ENCODE measurements around the gene RPS6KA3. TPM values are rescaled to one million over a fixed set of nuclear protein-coding genes. Genes with fewer than 3 reads are reported as not detected.

Gene RPS6KA3
- total RNA-seq, 4 donors from 2014 or later = 48.9 to 59.0 (median 50.6) TPM

DNA sequence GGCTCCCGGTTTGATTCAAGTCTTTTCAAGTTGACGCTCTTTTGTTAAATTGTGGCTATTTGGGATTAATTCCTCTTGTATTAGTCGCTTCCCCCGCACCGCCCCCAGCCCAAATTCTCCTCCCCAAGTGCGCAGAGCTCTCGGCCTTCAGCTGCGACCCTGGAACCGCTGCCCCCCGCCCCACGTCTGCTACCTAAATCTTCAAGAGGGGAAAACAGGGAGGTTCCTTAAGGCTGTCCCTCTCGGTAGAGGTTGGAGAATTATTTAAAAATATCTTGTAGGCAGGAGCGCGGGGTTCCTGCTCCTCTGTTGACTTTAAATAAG, 860 bp upstream of the RPS6KA3 start:
- peak overlapping the region; percentile 86 to 91 for H3K27ac ChIP-seq
- no peaks in the 10 kb centered on the region for H3K9me3 ChIP-seq
- H3K27me3 ChIP-seq = no peaks in the 10 kb centered on the region
- TF ChIP-seq CTCF (IDR thresholded peaks at IDR 0.05) (no peak), POLR2A (IDR thresholded peaks at IDR 0.05) (no peak)
- H3K36me3 ChIP-seq = no peaks in the 10 kb centered on the region
- H3K4me1 ChIP-seq = no peaks in the 10 kb centered on the region
- intact Hi-C loops (cut with DNase I; ENCODE audit: low total_unique reads) = no loop called here
- DNase-seq = no peak
- H3K4me3 ChIP-seq = peak overlapping the region; percentile 58 to 65

DNA sequence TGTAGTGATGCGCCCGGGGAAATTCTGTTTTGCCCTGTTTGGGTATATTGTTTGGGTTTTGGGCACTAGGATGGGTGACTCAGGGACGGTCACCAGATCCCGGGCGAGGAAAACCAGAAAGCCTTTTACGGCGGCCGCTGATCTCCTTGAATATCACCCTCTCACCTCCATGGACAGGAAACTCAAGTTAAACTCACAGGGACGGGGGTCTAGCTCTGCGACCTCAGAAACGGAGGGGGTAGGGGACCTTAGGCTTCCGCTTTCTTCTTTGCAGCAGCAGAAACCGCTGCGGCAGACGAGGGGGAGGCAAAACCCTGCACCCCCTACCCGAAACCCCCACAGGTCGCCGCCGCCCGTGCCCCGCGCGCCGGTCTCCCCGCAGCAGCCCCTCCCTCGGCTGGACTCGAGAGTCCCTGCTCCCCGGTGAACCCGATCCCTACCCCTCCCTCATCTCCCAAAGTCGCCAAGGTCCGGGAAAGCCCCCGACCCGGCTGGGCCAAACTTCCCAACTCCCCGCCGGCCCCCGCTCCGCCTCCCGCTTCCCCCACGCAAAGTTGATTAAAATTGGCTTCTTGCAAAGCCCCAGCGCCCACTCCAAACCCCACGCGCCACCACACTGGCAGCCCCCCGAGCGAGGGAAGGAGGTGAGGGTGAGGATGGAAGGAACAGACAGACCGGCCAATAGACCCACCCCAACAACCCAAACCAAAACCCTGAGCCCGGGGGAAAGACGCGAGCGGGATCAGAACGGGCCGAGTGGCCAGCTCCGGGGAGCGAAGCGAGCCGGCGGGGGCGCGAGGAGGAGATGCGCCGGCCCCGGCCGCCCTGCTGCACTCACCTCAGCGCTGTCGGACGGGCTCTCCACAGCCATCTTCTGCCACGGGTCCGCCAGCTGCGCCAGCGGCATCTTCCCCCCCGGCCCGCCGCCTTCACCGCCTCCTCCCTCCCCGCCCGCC, 705 bp downstream of the RPS6KA3 start:
- H3K4me3 ChIP-seq = peak overlapping the region; percentile 58 to 65
- DNase-seq = peak; percentile 20 to 34
- H3K27ac ChIP-seq = peak overlapping the region; percentile 86 to 91
- no peak for TF ChIP-seq POLR2A (IDR thresholded peaks at IDR 0.05)
- TF ChIP-seq CTCF (IDR thresholded peaks at IDR 0.05) = no peak
- H3K4me1 ChIP-seq = no peaks in the 10 kb centered on the region
- no peaks in the 10 kb centered on the region for H3K36me3 ChIP-seq
- intact Hi-C loops (cut with DNase I; ENCODE audit: low total_unique reads) = no loop called here
- H3K27me3 ChIP-seq = no peaks in the 10 kb centered on the region
- no peaks in the 10 kb centered on the region for H3K9me3 ChIP-seq

- Histone ChIP-seq H3K4me3 (peak overlapping the region; percentile 58 to 65), H3K36me3 (no peaks in the 10 kb centered on the region), H3K9me3 (no peaks in the 10 kb centered on the region), H3K27ac (peak overlapping the region; percentile 86 to 91), H3K4me1 (no peaks in the 10 kb centered on the region), H3K27me3 (no peaks in the 10 kb centered on the region)
- peak; percentile 67 to 72 for DNase-seq
- intact Hi-C loops (cut with DNase I; ENCODE audit: low total_unique reads) = no loop called here
- peak in 1 of 2 donors; percentile 34 for TF ChIP-seq POLR2A (IDR thresholded peaks at IDR 0.05)
- TF ChIP-seq CTCF (IDR thresholded peaks at IDR 0.05) = no peak
Measured at GRCh38 chrX:20265221-20265725, 1.4 kb downstream of the RPS6KA3 start.

DNA sequence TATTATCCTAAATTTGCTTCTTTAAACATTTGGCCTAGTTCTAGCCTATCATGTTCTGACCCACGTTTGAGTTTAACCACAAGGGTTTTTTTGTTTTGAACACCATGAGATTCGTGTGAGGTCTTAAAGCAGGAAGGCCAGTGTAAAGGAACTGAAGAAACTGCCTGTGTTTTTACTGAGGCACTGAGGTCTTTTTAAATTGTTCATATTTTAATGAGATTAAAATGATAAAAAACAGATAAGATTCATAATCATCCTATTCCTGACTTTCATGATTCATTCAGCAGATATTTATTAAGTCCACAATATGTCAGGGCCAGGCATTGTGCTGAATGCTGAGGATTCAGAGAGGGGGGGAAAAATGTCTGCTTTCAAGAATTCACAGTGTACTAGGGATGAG, 3.2 kb downstream of the RPS6KA3 start:
- TF ChIP-seq POLR2A (IDR thresholded peaks at IDR 0.05) = no peak
- TF ChIP-seq CTCF (IDR thresholded peaks at IDR 0.05) = no peak
- Histone ChIP-seq H3K9me3 (no peaks in the 10 kb centered on the region), H3K36me3 (no peaks in the 10 kb centered on the region), H3K27me3 (no peaks in the 10 kb centered on the region), H3K4me3 (no peak overlapping the region), H3K4me1 (no peaks in the 10 kb centered on the region), H3K27ac (no peak overlapping the region)
- intact Hi-C loops (cut with DNase I; ENCODE audit: low total_unique reads) = no loop called here
- DNase-seq = no peak

- intact Hi-C loops (cut with DNase I; ENCODE audit: low total_unique reads) = no loop called here
- no peaks in the 10 kb centered on the region for H3K36me3 ChIP-seq
- no peaks in the 10 kb centered on the region for H3K9me3 ChIP-seq
- no peak for TF ChIP-seq POLR2A (IDR thresholded peaks at IDR 0.05)
- no peak for TF ChIP-seq CTCF (IDR thresholded peaks at IDR 0.05)
- H3K4me1 ChIP-seq = no peaks in the 10 kb centered on the region
- DNase-seq = no peak
- no peak overlapping the region for H3K4me3 ChIP-seq
- H3K27ac ChIP-seq = no peak overlapping the region
- H3K27me3 ChIP-seq = no peaks in the 10 kb centered on the region
Measured at GRCh38 chrX:20260885-20261284, 5.8 kb downstream of the RPS6KA3 start.

All from uterus (tissue), 4 donors.